ENCODE data around the gene SCFD2. TPM values are rescaled to one million over a fixed set of nuclear protein-coding genes. Genes with fewer than 3 reads are reported as not detected.
A peak's percentile ranks its signal among the peaks of the same experiment; 100 is the strongest.

The SCFD2 gene
- polyA plus RNA-seq, 1 of the 3 experiments (the other 2 are of a cell fraction) = 14.1 TPM

- peaks cover 0 to 47% of the 10 kb centered on the region in 2 experiments; a peak in 2 of 4 replicates for H3K4me1 ChIP-seq (ENCODE audit: control insufficient read depth in 1 of 2, insufficient read depth in 2 of 2, low read depth in 1 of 2, low read length in 1 of 2)
- H4K20me1 ChIP-seq (ENCODE audit: insufficient read depth) = no peaks in the 10 kb centered on the region
- DNase-seq = no peak
- H3K79me2 ChIP-seq (ENCODE audit: insufficient read depth) = no peaks in the 10 kb centered on the region
- TF ChIP-seq RFX5 (IDR thresholded peaks at IDR 0.05; ENCODE audit: low read length) (no peak), MXI1 (IDR thresholded peaks at IDR 0.05; ENCODE audit: low read depth, low read length) (0 out of 2 replicates have a peak, but pooled peaks have one; percentile 1)
- peak overlapping the region; percentile 43 to 100; a peak in 3 of 4 replicates for H3K27ac ChIP-seq (ENCODE audit: low read depth in 2 of 2, low read length in 1 of 2)
- peak overlapping the region; percentile 49; the same call in 1 of the 2 replicates for H3K4me2 ChIP-seq
- POLR2A ChIA-PET = interaction anchor here (1.8 kb wide), 1 partner anchor 706 kb away, joined by 6 read pairs; no protein-coding TSS in a partner anchor
- no peak overlapping the region for H3K9ac ChIP-seq
- H2AFZ ChIP-seq (ENCODE audit: low read depth) = no peak overlapping the region
- H3K9me2 ChIP-seq = no peaks in the 10 kb centered on the region
- H3F3A ChIP-seq (replicated peaks; ENCODE audit: insufficient read depth) = no peaks in the 10 kb centered on the region
- no peaks in the 10 kb centered on the region for H3K27me3 ChIP-seq (ENCODE audit: insufficient read depth)
- WGBS (ENCODE audit: low lambda C conversion rate) = 100% methylated on average over 3 of the region's 3 CpGs
- CTCF ChIA-PET = interaction anchor here (0.7 to 2.5 kb wide), 7 partner anchors 11 to 1236 kb away, joined by 3 to 20 read pairs (median 5); no protein-coding TSS in a partner anchor
- H3K4me3 ChIP-seq (ENCODE audit: low read depth in 2 of 2, low read length in 1 of 2) = no peak overlapping the region
- H3K9me3 ChIP-seq = no peaks in the 10 kb centered on the region
- no peaks in the 10 kb centered on the region for H3K36me3 ChIP-seq (replicated peaks in 1 of 2; ENCODE audit: control insufficient read depth in 1 of 2, insufficient read depth in 2 of 2, low read length in 1 of 2)
Observed at GRCh38 chr4:52997132-52997416, 368.8 kb downstream of the SCFD2 start.

GRCh38 chr4:52996261-52997131, 369.4 kb downstream of the SCFD2 start:
- WGBS (ENCODE audit: low lambda C conversion rate) = 31% methylated on average over 5 of the region's 7 CpGs
- no peaks in the 10 kb centered on the region for H3K9me2 ChIP-seq
- H3K4me1 ChIP-seq (ENCODE audit: control insufficient read depth in 1 of 2, insufficient read depth in 2 of 2, low read depth in 1 of 2, low read length in 1 of 2) = peaks cover 0 to 48% of the 10 kb centered on the region in 2 experiments; a peak in 2 of 4 replicates
- no peaks in the 10 kb centered on the region for H3F3A ChIP-seq (replicated peaks; ENCODE audit: insufficient read depth)
- no peaks in the 10 kb centered on the region for H3K9me3 ChIP-seq
- H3K27ac ChIP-seq (ENCODE audit: low read depth in 2 of 2, low read length in 1 of 2) = peak overlapping the region; percentile 43 to 100
- peak overlapping the region; percentile 49; the same call in 1 of the 2 replicates for H3K4me2 ChIP-seq
- POLR2A ChIA-PET = interaction anchor here (0.6 to 2.2 kb wide), 10 partner anchors 13 to 1235 kb away, joined by 3 to 9 read pairs (median 4); no protein-coding TSS in a partner anchor
- H2AFZ ChIP-seq (ENCODE audit: low read depth) = no peak overlapping the region
- H3K79me2 ChIP-seq (ENCODE audit: insufficient read depth) = no peaks in the 10 kb centered on the region
- DNase-seq = peak; percentile 71
- no peaks in the 10 kb centered on the region for H3K27me3 ChIP-seq (ENCODE audit: insufficient read depth)
- CTCF ChIA-PET = interaction anchor here (1.1 to 2.5 kb wide), 9 partner anchors 12 to 1237 kb away, joined by 3 to 20 read pairs (median 5); no protein-coding TSS in a partner anchor
- no peaks in the 10 kb centered on the region for H4K20me1 ChIP-seq (ENCODE audit: insufficient read depth)
- no peak overlapping the region for H3K9ac ChIP-seq
- H3K36me3 ChIP-seq (replicated peaks in 1 of 2; ENCODE audit: control insufficient read depth in 1 of 2, insufficient read depth in 2 of 2, low read length in 1 of 2) = no peaks in the 10 kb centered on the region
- H3K4me3 ChIP-seq (ENCODE audit: low read depth in 2 of 2, low read length in 1 of 2) = peak overlapping the region in 1 of 2 experiments; percentile 9; a peak in 1 of 4 replicates
- TF ChIP-seq JUND (IDR thresholded peaks at IDR 0.05) (peak; percentile 47; the same call in 1 of the 2 replicates), CHD2 (IDR thresholded peaks at IDR 0.05; ENCODE audit: low read length, partially characterized antibody) (peak; percentile 75), RAD21 (IDR thresholded peaks at IDR 0.05; ENCODE audit: low read length) (peak; percentile 5; the same call in 1 of the 2 replicates), ZBTB33 (IDR thresholded peaks at IDR 0.05; ENCODE audit: borderline replicate concordance, low read depth) (no peak), GATA2 (CRISPR knock-in tag; IDR thresholded peaks at IDR 0.05) (peak; percentile 73), ELF1 (IDR thresholded peaks at IDR 0.05) (no peak), EP300 (IDR thresholded peaks at IDR 0.05; ENCODE audit: borderline replicate concordance in 1 of 2, low read depth in 1 of 2, low read length in 1 of 2) (peak; percentile 70 to 92), PBX3 (IDR thresholded peaks at IDR 0.05) (peak; percentile 87), RFX5 (IDR thresholded peaks at IDR 0.05; ENCODE audit: low read length) (no peak; the same call in 1 of the 2 replicates), MXI1 (IDR thresholded peaks at IDR 0.05; ENCODE audit: low read depth, low read length) (peak; percentile 23; the same call in 1 of the 2 replicates), GABPA (IDR thresholded peaks at IDR 0.05; ENCODE audit: low read depth) (no peak), RXRA (IDR thresholded peaks at IDR 0.05; ENCODE audit: borderline replicate concordance, low read depth) (peak; percentile 58; the same call in 1 of the 2 replicates), REST (IDR thresholded peaks at IDR 0.05; ENCODE audit: low read depth, low read length) (0 out of 2 replicates have a peak, but pooled peaks have one; percentile 39), TCF12 (IDR thresholded peaks at IDR 0.05) (peak; percentile 89), FOXJ3 (CRISPR knock-in tag; IDR thresholded peaks at IDR 0.05) (peak; percentile 65; the same call in 1 of the 2 replicates), TEAD4 (IDR thresholded peaks at IDR 0.05; ENCODE audit: borderline replicate concordance, insufficient read depth) (peak; percentile 59), POLR2AphosphoS5 (IDR thresholded peaks at IDR 0.05; ENCODE audit: low read depth, low read length) (peak; percentile 61), RCOR1 (IDR thresholded peaks at IDR 0.05; ENCODE audit: low read length) (peak; percentile 90), SMC3 (IDR thresholded peaks at IDR 0.05; ENCODE audit: low read depth, low read length) (no peak), FOXM1 (IDR thresholded peaks at IDR 0.05; ENCODE audit: low read depth) (0 out of 2 replicates have a peak, but pooled peaks have one; percentile 54)
